DND-41 (cell line): ENCODE results near the gene CHAD.
"Not testable (repeated sequence)": the region's sequence is repeated elsewhere in the genome, so short reads cannot be mapped to it uniquely, and the experiment has no call there.

Experiments
- CTCF ChIP-seq: IDR thresholded peaks from 2 replicates; pipeline ENCODE4 v1.5.1; 2012; ENCODE audit warnings: borderline replicate concordance, low read length, moderate library complexity, mild to moderate bottlenecking; ENCODE audit not compliant: poor library complexity, severe bottlenecking; ENCODE audit errors: extremely low read depth
- EZH2 ChIP-seq: IDR thresholded peaks from 3 replicates; pipeline ENCODE4 v1.6.1; 2012; ENCODE audit warnings: borderline replicate concordance, low read depth, mild to moderate bottlenecking, moderate library complexity, low read length, inconsistent platforms; ENCODE audit not compliant: severe bottlenecking

- TF ChIP-seq CTCF, EZH2: not testable (repeated sequence)
These were observed 4.1 kb upstream of the CHAD start for GRCh38 chr17:50472761-50473161.
